Measurements from ENCODE around the gene NAV1.

- TF ChIP-seq CTCF (IDR thresholded peaks at IDR 0.05 in 8 of 11, conservative IDR thresholded peaks at IDR 0.05 in 3 of 11), result no peak
- TF ChIP-seq POLR2AphosphoS5 (IDR thresholded peaks at IDR 0.05), result no peak
Observed at GRCh38 chr1:201517631-201518030, 21.3 kb upstream of the NAV1 start.

Measured in spleen (tissue), 7 donors.